ENCODE measurements around the gene AADACL4. TPM values are rescaled to one million over a fixed set of nuclear protein-coding genes. Genes with fewer than 3 reads are reported as not detected.

Gene AADACL4
- total and polyA plus RNA-seq, 11 donors: not detected

GRCh38 chr1:12636098-12636950 is 7.6 kb upstream of the AADACL4 start:
- Histone ChIP-seq H3K36me3 (no peaks in the 10 kb centered on the region), H3K4me3 (no peak overlapping the region), H3K9me3 (peaks cover 0 to 25% (median 18%) of the 10 kb centered on the region in 12 donors), H3K4me1 (peaks cover 0 to 30% (median 16%) of the 10 kb centered on the region in 12 donors), H3K27ac (peak overlapping the region in 11 of 12 donors; percentile 51 to 86 (median 70)), H3K27me3 (no peaks in the 10 kb centered on the region)
- no peak for TF ChIP-seq CTCF (IDR thresholded peaks at IDR 0.05)
- no peak for TF ChIP-seq POLR2A (IDR thresholded peaks at IDR 0.05)
- DNase-seq: peak; percentile 69 to 80 (median 76)
- intact Hi-C loops (cut with DNase I): no loop called here
- ATAC-seq: peak; percentile 75 to 90 (median 86)
- WGBS, 4 donors: 49 to 70% (median 55%) methylated on average over 14 to 15 of the region's 15 CpGs

GRCh38 chr1:12637693-12638092 is 6.2 kb upstream of the AADACL4 start:
- DNase-seq (no peak), ATAC-seq (no peak)
- H3K4me3 ChIP-seq: no peak overlapping the region
- no peak for TF ChIP-seq POLR2A (IDR thresholded peaks at IDR 0.05)
- TF ChIP-seq CTCF (IDR thresholded peaks at IDR 0.05): no peak
- H3K27ac ChIP-seq: no peak overlapping the region
- intact Hi-C loops (cut with DNase I): no loop called here
- peaks cover 0 to 30% (median 18%) of the 10 kb centered on the region in 12 donors for H3K9me3 ChIP-seq
- no peaks in the 10 kb centered on the region for H3K27me3 ChIP-seq
- H3K36me3 ChIP-seq: no peaks in the 10 kb centered on the region
- 85 to 93% (median 89%) methylated on average over 8 of the region's 8 CpGs for WGBS, 4 donors
- H3K4me1 ChIP-seq: peaks cover 0 to 30% (median 13%) of the 10 kb centered on the region in 12 donors

DNA sequence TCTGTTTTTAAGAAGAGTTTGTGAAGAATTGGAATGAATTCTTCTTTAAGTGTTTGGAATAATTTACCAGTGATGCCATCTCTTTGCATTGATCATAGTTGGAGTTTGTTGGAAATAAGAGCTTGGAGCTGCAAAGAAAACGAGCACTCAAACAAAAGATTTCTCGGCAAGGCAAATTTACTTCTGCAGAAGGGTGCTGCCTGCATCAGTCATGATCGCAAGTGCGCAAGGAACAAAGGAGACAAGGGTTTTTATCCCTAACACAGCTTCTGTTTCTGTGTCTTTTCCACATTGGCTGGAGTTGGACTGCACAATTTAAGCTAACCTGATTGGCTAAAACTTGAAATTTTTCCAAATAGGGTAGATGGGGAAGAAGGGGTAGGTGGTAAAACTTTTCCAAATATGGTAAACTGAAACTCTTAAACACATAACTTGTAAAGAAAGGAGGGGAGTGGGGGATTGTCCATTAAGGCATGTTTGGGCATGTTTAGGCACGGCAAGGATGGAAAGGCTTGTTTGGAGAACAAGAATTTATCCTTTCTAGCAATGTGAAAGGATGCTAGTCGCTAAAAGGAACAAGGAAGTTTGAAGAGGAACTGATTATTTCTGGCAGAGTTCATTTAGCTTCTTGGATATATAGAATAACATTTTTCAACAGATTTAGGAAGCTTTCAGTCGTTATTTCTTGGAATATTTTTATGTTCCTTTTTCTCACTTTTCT is 3.5 kb upstream of the AADACL4 start:
- WGBS, 4 donors: 91 to 93% (median 92%) methylated on average over 7 of the region's 7 CpGs

More for the DNA sequence above, 3.5 kb upstream of the AADACL4 start:
- Histone ChIP-seq H3K27ac (no peak overlapping the region), H3K4me3 (no peak overlapping the region), H3K36me3 (no peaks in the 10 kb centered on the region), H3K4me1 (peaks cover 0 to 17% (median 9%) of the 10 kb centered on the region in 12 donors), H3K27me3 (no peaks in the 10 kb centered on the region), H3K9me3 (peaks cover 0 to 30% (median 18%) of the 10 kb centered on the region in 12 donors)
- TF ChIP-seq POLR2A (IDR thresholded peaks at IDR 0.05) (no peak), CTCF (IDR thresholded peaks at IDR 0.05) (no peak)
- no peak for DNase-seq
- ATAC-seq: no peak
- intact Hi-C loops (cut with DNase I): no loop called here

Data from heart left ventricle (tissue), 16 donors.